RWPE1 (cell line): ENCODE data around the gene USP12.

Source experiments
- CTCF ChIA-PET: fragments of 350-600 bp; sonication (Branson Sonifier 250); formaldehyde crosslinking; extraction: SDS; loops from one replicate; lab custom pipeline; 2021; lab: Yijun Ruan, JAX
- POLR2A ChIA-PET: fragments of 400-600 bp; formaldehyde crosslinking; extraction: SDS; loops from one replicate; lab custom pipeline; 2020; ENCODE audit warnings: antibody characterized with exemption; ENCODE audit not compliant: low non-redundant PET; lab: Yijun Ruan, JAX
- DNase-seq: peaks from one replicate; pipeline ENCODE4 v3.0.0; 2012; ENCODE audit warnings: low spot score
- H3K27ac ChIP-seq: fragments of 450-650 bp; 2 replicates; pipeline ENCODE4 v1.5.1; 2017
- TF ChIP-seq, protein P1 (sequence below): fragments of 450-650 bp; conservative IDR thresholded peaks from 2 replicates; pipeline ENCODE4 v1.5.1; 2017; ENCODE audit warnings: low read depth, mild to moderate bottlenecking

Gene USP12

DNA sequence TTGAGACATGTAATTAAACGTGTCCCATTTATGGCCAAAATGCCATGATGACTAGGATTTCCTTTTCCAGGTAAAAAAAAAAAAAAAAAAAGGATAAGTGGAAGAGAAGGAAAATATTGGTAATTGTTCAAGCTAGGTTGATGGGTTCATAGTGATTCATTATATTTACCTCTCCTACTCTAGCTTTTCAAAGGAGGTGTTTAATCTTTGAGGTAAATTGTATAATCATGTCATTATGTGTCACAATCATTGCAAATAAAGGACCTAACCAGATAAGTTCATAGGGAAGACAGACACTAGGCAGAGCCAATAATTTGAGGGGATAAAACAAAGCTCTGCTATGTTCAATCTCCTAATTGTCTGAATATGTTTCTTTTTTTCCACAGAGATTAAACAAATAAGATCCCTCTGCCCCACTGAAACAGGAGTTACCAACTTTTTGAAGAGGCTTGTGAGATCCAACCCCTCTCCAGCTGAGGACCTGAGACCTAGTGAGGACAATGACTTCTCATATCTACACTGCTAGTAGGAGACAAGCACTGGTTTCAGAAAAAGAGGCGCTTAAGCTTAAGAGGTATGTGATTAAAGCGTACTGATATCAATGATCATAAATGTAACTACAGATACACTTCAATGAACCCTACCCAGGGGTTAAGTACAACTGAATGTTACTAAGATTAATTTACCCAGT lies 61.4 kb downstream of the USP12 start:
- no peak overlapping the region for H3K27ac ChIP-seq
- CTCF ChIA-PET = interaction anchor here (0.6 kb wide), 1 partner anchor 229 kb away, joined by 4 read pairs; no protein-coding TSS in a partner anchor
- no peak for DNase-seq
- POLR2A ChIA-PET = no interaction called here
- TF ChIP-seq, protein P1, sequence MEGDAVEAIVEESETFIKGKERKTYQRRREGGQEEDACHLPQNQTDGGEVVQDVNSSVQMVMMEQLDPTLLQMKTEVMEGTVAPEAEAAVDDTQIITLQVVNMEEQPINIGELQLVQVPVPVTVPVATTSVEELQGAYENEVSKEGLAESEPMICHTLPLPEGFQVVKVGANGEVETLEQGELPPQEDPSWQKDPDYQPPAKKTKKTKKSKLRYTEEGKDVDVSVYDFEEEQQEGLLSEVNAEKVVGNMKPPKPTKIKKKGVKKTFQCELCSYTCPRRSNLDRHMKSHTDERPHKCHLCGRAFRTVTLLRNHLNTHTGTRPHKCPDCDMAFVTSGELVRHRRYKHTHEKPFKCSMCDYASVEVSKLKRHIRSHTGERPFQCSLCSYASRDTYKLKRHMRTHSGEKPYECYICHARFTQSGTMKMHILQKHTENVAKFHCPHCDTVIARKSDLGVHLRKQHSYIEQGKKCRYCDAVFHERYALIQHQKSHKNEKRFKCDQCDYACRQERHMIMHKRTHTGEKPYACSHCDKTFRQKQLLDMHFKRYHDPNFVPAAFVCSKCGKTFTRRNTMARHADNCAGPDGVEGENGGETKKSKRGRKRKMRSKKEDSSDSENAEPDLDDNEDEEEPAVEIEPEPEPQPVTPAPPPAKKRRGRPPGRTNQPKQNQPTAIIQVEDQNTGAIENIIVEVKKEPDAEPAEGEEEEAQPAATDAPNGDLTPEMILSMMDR = no peak

DNA sequence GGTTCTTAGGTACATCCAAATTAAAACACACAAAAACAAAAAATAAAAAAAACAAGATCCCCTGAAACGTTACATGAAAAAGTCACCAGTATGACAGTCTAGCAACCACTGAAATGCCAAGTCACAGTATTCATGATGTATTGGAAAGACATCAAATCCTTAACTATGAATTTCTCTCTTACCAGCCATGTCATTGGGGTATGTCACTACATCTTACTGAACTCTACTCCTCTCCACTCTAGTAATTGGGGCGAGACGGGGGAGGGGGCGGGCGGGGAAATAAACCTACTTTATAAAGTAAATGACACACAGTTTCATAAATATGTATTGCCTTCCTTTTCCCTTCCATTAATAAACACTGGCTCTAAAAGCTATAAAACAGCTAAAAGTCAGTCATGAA lies 65.5 kb downstream of the USP12 start:
- POLR2A ChIA-PET = no interaction called here
- H3K27ac ChIP-seq = no peak overlapping the region
- CTCF ChIA-PET = no interaction called here
- TF ChIP-seq, protein P1 = no peak
- no peak for DNase-seq

DNA sequence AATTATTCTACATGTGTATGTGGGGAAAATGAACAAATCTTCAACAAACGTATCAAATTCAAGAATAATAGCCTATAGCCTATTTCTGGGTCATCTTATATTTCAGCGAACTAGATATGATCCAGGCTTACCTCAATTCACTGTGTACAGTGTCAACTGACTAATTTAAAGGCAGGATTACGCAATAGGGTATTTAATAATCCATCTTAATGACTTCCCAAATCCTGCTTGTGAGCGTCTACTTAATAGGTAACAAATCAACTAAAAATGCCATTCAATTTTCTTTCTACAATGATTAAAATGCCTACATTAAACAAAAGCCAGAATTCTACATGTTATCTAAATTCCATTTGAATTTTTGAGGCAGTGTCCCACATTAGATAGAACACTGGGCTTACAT lies 67.0 kb downstream of the USP12 start:
- CTCF ChIA-PET = no interaction called here

DNA sequence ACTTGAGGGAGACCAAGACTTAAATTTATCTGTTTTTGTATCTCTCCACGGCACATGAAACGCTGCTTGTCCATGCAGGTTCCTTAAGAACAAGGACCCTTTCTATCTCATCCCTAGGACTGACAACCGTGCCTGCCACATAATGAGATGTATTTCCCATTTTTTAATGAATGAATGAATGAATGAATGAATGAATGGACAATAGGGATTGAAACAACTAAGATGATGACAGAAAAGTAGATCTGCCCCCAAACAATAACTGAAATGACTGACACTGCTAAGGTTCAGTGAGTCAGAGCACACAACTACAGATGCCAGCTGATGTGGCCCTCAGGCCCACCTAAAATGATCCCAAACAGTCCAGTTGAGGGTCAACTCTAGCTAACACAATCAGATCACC lies 69.8 kb downstream of the USP12 start:
- DNase-seq = no peak
- ChIA-PET POLR2A (no interaction called here), CTCF (no interaction called here)
- TF ChIP-seq, protein P1 = no peak
- H3K27ac ChIP-seq = no peak overlapping the region

More for the DNA sequence above, 67.0 kb downstream of the USP12 start:
- DNase-seq = no peak
- no peak overlapping the region for H3K27ac ChIP-seq
- POLR2A ChIA-PET = no interaction called here
- TF ChIP-seq, protein P1 = no peak

DNA sequence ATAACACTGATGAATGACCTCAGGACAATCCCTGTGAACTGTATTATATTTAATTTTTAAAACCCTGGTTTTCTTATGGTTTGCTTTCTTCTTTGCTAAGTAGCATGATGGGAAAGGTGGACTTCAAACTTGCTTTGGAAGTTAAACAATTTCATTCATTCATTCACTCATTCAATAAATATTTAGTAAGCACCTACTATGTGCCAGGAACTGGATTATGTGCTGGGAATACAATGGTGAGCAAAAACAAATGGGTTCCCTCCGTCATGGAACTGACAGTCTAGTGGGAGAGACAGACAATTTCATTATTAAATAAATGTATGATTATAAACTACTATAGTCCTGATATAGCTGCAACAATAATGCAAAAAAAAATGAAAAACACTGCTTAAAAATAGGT lies 70.3 kb downstream of the USP12 start:
- POLR2A ChIA-PET = no interaction called here
- CTCF ChIA-PET = no interaction called here
- no peak overlapping the region for H3K27ac ChIP-seq
- no peak for DNase-seq
- TF ChIP-seq, protein P1 = no peak

DNA sequence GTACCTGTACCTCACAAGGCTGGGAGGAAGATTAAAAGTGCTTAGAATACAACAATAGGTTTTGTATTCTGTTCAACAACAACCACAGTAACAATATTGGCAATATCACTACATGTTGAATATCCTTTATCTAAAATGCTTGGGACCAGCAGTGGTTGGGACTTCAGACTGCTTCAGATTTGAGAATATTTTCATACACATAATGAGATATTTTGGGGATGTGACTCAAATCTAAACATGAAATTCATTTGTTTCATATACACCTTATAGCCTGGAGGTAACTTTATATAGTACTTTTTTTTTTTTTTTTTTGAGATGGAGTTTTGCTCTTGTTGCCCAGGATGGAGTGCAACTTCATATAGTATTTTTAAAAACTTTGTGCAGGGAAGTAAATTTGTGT lies 73.9 kb downstream of the USP12 start:
- ChIA-PET POLR2A (no interaction called here), CTCF (no interaction called here)
- H3K27ac ChIP-seq = no peak overlapping the region
- no peak for DNase-seq
- TF ChIP-seq, protein P1 = no peak
